ENCODE measurements around the gene LDLRAD3.

GRCh38 chr11:35917676-35918075 lies 26.2 kb upstream of the LDLRAD3 start:
- TF ChIP-seq, protein P1, sequence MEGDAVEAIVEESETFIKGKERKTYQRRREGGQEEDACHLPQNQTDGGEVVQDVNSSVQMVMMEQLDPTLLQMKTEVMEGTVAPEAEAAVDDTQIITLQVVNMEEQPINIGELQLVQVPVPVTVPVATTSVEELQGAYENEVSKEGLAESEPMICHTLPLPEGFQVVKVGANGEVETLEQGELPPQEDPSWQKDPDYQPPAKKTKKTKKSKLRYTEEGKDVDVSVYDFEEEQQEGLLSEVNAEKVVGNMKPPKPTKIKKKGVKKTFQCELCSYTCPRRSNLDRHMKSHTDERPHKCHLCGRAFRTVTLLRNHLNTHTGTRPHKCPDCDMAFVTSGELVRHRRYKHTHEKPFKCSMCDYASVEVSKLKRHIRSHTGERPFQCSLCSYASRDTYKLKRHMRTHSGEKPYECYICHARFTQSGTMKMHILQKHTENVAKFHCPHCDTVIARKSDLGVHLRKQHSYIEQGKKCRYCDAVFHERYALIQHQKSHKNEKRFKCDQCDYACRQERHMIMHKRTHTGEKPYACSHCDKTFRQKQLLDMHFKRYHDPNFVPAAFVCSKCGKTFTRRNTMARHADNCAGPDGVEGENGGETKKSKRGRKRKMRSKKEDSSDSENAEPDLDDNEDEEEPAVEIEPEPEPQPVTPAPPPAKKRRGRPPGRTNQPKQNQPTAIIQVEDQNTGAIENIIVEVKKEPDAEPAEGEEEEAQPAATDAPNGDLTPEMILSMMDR (IDR thresholded peaks at IDR 0.05; ENCODE audit: insufficient read depth, low read depth, low read length): no peak
- no peak for TF ChIP-seq EZH2 (IDR thresholded peaks at IDR 0.05; ENCODE audit: insufficient read depth, low read length)
